Prostate gland (tissue), 2 donors: Measurements from ENCODE around the gene RXRA. TPM values are rescaled to one million over a fixed set of nuclear protein-coding genes. Genes with fewer than 3 reads are reported as not detected.

ENCODE experiments used
- DNase-seq: peaks from one replicate; pipeline ENCODE4 v3.0.0-alpha.2; 2019; ENCODE audit warnings: low spot score
- H3K27ac ChIP-seq, 2 donors: fragments of 200-600 bp; sonication (generic); 2 replicates each; pipeline ENCODE4 v1.5.1; 2017 to 2019
- H3K27me3 ChIP-seq: fragments of 200-600 bp; sonication (generic); replicated peaks from 2 replicates; pipeline ENCODE4 v1.5.1; 2019; ENCODE audit not compliant: insufficient read depth
- H3K36me3 ChIP-seq, 2 donors: fragments of 200-600 bp; sonication (generic); 1 replicate in 1 of 2; 2 replicates in 1 of 2; pipeline versions ENCODE4 v1.5.1 to v1.8.1; 2017 to 2019
- H3K4me1 ChIP-seq: fragments of 200-600 bp; sonication (generic); replicated peaks from 2 replicates; pipeline ENCODE4 v1.5.1; 2019
- H3K4me3 ChIP-seq, 2 donors: fragments of 200-600 bp; sonication (generic); 2 replicates each; pipeline ENCODE4 v1.5.1; 2017 to 2019
- H3K9me3 ChIP-seq: fragments of 200-600 bp; sonication (generic); 2 replicates; pipeline ENCODE4 v1.5.1; 2017
- CTCF ChIP-seq, 4 experiments: fragments of 200-600 bp in 2 of 4; fragments of 450-650 bp in 2 of 4; sonication (generic) in 2 of 4; IDR thresholded peaks; 1 replicate in 3 of 4; 2 replicates in 1 of 4; pipeline ENCODE4 v1.5.1; 2016 to 2019; ENCODE audit warnings: antibody characterized with exemption in 4 of 4, mild to moderate bottlenecking in 2 of 4, moderate library complexity in 2 of 4
- POLR2A ChIP-seq: fragments of 450-650 bp; IDR thresholded peaks from one replicate; pipeline ENCODE4 v1.6.1; 2016; ENCODE audit warnings: antibody characterized with exemption, mild to moderate bottlenecking
- POLR2AphosphoS5 ChIP-seq: sonication (generic); formaldehyde crosslinking; IDR thresholded peaks from one replicate; pipeline ENCODE4 v1.6.1; 2017; ENCODE audit warnings: antibody characterized with exemption
- WGBS: methylation state at CpG from one replicate; pipeline ENCODE4 v1.1.5; 2018; 5-methylcytosine and 5-hydroxymethylcytosine counted together
- intact Hi-C: fragments of 100-400 bp; cut with DNase I; formaldehyde crosslinking; loops from one replicate; pipeline ENCODE4 v1.14.2; 2022
- total RNA-seq, 2 donors: library from RNA; depleted of rRNA; stranded (reverse); fragments of >200 nt; gene quantifications; one replicate each; pipeline ENCODE4 v1.1.0, GENCODE V29; 2016

Gene RXRA
- total RNA-seq, 2 donors from 2014 or later = 69.5 to 84.1 TPM

- peak overlapping the region in 1 of 2 donors; percentile 87 for H3K27ac ChIP-seq
- TF ChIP-seq POLR2AphosphoS5 (no peak), POLR2A (no peak), CTCF (IDR thresholded peaks at IDR 0.05) (no peak)
- intact Hi-C loops = no loop called here
Measured at GRCh38 chr9:134370213-134370492, 43.9 kb downstream of the RXRA start.

GRCh38 chr9:134370638-134371037 lies 44.4 kb downstream of the RXRA start:
- H3K27me3 ChIP-seq = no peaks in the 10 kb centered on the region
- no peak for DNase-seq

More at GRCh38 chr9:134370213-134370492, 43.9 kb downstream of the RXRA start:
- no peaks in the 10 kb centered on the region for H3K27me3 ChIP-seq
- H3K9me3 ChIP-seq = no peaks in the 10 kb centered on the region
- DNase-seq = no peak
- H3K4me1 ChIP-seq = peaks cover 67% of the 10 kb centered on the region
- H3K4me3 ChIP-seq = no peak overlapping the region
- H3K36me3 ChIP-seq = no peaks in the 10 kb centered on the region
- WGBS = 89% methylated on average over 4 of the region's 15 CpGs

GRCh38 chr9:134371731-134372130 lies 45.5 kb downstream of the RXRA start:
- DNase-seq = peak; percentile 83
- 47% methylated on average over 16 of the region's 16 CpGs for WGBS
- H3K4me1 ChIP-seq = peaks cover 67% of the 10 kb centered on the region
- no peaks in the 10 kb centered on the region for H3K9me3 ChIP-seq
- H3K27me3 ChIP-seq = no peaks in the 10 kb centered on the region
- intact Hi-C loops = no loop called here
- H3K4me3 ChIP-seq = no peak overlapping the region
- H3K27ac ChIP-seq = peak overlapping the region; percentile 79 to 87
- TF ChIP-seq POLR2AphosphoS5 (peak; percentile 92), CTCF (IDR thresholded peaks at IDR 0.05) (no peak), POLR2A (peak; percentile 53)
- no peaks in the 10 kb centered on the region for H3K36me3 ChIP-seq

More at GRCh38 chr9:134370638-134371037, 44.4 kb downstream of the RXRA start:
- H3K4me3 ChIP-seq = no peak overlapping the region
- peak overlapping the region; percentile 79 to 87 for H3K27ac ChIP-seq
- 88% methylated on average over 9 of the region's 16 CpGs for WGBS
- TF ChIP-seq CTCF (IDR thresholded peaks at IDR 0.05) (no peak), POLR2A (no peak), POLR2AphosphoS5 (no peak)
- H3K9me3 ChIP-seq = no peaks in the 10 kb centered on the region
- peaks cover 67% of the 10 kb centered on the region for H3K4me1 ChIP-seq
- no peaks in the 10 kb centered on the region for H3K36me3 ChIP-seq
- intact Hi-C loops = no loop called here

GRCh38 chr9:134372581-134373267 lies 46.5 kb downstream of the RXRA start:
- intact Hi-C loops = no loop called here
- H3K4me1 ChIP-seq = peaks cover 67% of the 10 kb centered on the region
- H3K4me3 ChIP-seq = no peak overlapping the region
- DNase-seq = no peak
- H3K9me3 ChIP-seq = no peaks in the 10 kb centered on the region
- no peaks in the 10 kb centered on the region for H3K36me3 ChIP-seq
- peak overlapping the region; percentile 79 to 87 for H3K27ac ChIP-seq
- TF ChIP-seq POLR2AphosphoS5 (no peak), CTCF (IDR thresholded peaks at IDR 0.05) (no peak), POLR2A (no peak)
- 79% methylated on average over 16 of the region's 16 CpGs for WGBS
- no peaks in the 10 kb centered on the region for H3K27me3 ChIP-seq

GRCh38 chr9:134373269-134373668 lies 47.0 kb downstream of the RXRA start:
- TF ChIP-seq POLR2A = no peak
- TF ChIP-seq CTCF (IDR thresholded peaks at IDR 0.05) = no peak
- TF ChIP-seq POLR2AphosphoS5 = no peak
- Histone ChIP-seq H3K27me3 (no peaks in the 10 kb centered on the region), H3K27ac (peak overlapping the region; percentile 79 to 87), H3K9me3 (no peaks in the 10 kb centered on the region), H3K4me1 (peaks cover 67% of the 10 kb centered on the region), H3K4me3 (no peak overlapping the region), H3K36me3 (no peaks in the 10 kb centered on the region)
- 78% methylated on average over 13 of the region's 13 CpGs for WGBS
- intact Hi-C loops = no loop called here
- DNase-seq = no peak
